ENCODE results near the gene IRAK2.

DNA sequence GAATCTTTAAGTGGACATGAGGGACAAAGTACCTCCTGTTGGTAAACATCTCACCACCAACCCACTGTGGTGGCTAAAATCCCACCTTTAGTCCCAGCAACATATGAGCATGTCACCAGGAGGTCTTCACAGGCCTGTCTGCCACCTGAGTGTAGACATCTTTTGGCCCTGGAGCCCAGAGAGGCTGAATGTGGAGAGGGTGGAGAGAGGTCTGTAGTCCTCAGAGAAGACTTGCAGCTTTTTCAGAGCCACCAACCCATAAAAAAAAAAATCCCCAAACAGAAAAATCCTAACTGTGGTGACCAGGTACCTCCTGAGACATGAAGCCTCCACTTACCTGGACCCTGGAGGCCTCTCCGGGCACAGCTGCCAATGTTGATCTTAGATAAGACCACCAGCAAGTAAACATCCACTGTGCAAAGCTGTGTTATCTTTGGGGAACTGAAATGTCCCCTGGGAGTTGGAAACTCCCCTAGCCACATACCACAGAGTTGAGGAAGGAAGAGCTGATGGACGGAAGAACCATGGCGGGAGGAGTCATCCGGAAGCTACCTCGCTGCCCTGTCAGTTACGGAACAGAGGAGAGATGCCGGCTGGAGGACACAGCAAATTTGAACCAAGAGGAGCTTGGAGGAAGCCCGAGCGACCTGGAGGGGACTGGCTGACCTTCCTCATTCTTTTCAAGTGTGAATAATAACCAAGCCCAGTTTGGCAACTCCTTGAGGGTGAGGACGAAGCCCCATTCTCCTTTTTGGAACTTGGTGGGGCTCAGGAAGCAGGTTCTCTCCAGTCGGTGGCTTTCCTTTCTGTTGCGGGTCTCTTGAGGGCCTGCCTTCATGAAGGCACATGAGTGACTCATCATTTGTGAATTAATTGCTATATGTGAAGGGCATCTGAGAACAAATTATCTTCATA is 128.0 kb downstream of the IRAK2 start, which contains the start of gene GHRL:
- TF ChIP-seq POLR2A (IDR thresholded peaks at IDR 0.05; ENCODE audit: extremely low read depth, insufficient read length) (no peak), MYC (IDR thresholded peaks at IDR 0.05; ENCODE audit: low read depth, low read length) (no peak; the same call in none of the 2 replicates)
- TF ChIP-seq, protein P1, sequence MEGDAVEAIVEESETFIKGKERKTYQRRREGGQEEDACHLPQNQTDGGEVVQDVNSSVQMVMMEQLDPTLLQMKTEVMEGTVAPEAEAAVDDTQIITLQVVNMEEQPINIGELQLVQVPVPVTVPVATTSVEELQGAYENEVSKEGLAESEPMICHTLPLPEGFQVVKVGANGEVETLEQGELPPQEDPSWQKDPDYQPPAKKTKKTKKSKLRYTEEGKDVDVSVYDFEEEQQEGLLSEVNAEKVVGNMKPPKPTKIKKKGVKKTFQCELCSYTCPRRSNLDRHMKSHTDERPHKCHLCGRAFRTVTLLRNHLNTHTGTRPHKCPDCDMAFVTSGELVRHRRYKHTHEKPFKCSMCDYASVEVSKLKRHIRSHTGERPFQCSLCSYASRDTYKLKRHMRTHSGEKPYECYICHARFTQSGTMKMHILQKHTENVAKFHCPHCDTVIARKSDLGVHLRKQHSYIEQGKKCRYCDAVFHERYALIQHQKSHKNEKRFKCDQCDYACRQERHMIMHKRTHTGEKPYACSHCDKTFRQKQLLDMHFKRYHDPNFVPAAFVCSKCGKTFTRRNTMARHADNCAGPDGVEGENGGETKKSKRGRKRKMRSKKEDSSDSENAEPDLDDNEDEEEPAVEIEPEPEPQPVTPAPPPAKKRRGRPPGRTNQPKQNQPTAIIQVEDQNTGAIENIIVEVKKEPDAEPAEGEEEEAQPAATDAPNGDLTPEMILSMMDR (IDR thresholded peaks at IDR 0.05; ENCODE audit: low read depth, low read length) = no peak
